ENCODE results near the gene CBLL2. TPM values are rescaled to one million over a fixed set of nuclear protein-coding genes. Genes with fewer than 3 reads are reported as not detected.

Gene CBLL2
- total and polyA plus RNA-seq, 2 donors (not counting 1 experiment from before 2014, with no cell fraction given): not detected

DNA sequence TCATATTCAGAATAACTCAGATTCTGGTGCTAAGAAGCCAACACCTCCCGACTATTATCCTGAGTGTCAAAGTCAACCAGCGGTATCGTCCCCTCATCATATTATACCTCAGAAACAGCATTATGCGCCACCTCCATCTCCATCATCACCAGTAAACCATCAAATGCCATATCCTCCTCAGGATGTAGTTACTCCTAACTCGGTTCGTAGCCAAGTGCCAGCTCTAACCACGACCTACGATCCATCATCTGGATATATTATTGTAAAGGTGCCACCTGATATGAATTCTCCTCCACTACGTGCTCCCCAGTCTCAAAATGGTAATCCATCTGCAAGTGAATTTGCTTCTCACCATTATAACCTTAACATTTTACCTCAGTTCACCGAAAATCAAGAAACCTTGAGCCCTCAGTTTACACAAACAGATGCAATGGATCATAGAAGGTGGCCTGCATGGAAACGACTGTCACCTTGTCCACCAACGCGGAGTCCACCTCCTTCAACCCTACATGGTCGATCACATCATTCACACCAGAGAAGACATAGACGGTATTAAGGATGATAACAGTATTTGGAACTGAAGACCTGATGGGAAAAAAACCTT, 1.1 kb downstream of the CBLL2 start:
- H3K4me3 Mint-ChIP-seq: no peak overlapping the region
- H3K27me3 Mint-ChIP-seq: no peaks in the 10 kb centered on the region
- H2AFZ ChIP-seq (ENCODE audit: insufficient read depth, low read depth, low read length, poor library complexity, severe bottlenecking): no peak overlapping the region

DNA sequence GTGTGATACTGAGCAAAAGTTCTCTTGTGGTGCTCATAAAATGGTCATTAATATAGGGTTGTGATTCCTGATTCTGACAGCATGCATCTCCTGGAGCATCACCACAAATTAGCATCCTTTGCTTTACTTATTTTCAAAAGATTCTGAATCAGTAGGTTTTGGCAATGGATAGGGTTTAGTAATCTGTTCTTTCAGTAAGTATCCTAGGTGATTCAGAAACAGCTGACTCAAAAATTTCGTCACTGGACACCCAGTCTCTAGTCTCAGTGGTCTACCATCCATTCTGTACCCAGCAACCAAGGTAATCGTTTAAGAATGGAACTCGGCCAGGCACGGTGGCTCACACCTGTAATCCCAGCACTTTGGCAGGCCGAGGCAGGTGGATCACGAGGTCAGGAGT, 4.1 kb downstream of the CBLL2 start:
- POLR2A ChIA-PET: no interaction called here
- intact Hi-C loops (cut with micrococcal nuclease): no loop called here

More for the DNA sequence above, 1.1 kb downstream of the CBLL2 start:
- H3K27me3 ChIP-seq (replicated peaks in 1 of 4; ENCODE audit: control extremely low read depth in 1 of 4, control insufficient read depth in 3 of 4, insufficient read depth in 4 of 4, low read length in 3 of 4): no peaks in the 10 kb centered on the region
- no peak overlapping the region for H3K4me2 ChIP-seq (replicated peaks; ENCODE audit: low read depth, low read length, poor library complexity, severe bottlenecking)
- CTCF ChIA-PET: no interaction called here
- Mint-ChIP-seq H3K4me1 (no peaks in the 10 kb centered on the region), H3K9me3 (ENCODE audit: insufficient read depth) (no peaks in the 10 kb centered on the region), H3K27ac (no peak overlapping the region)
- no peaks in the 10 kb centered on the region for H3K4me1 ChIP-seq (ENCODE audit: control insufficient read depth in 2 of 2, insufficient read depth in 2 of 2, low read length in 2 of 2)
- intact Hi-C loops (cut with micrococcal nuclease): no loop called here
- no peak for DNase-seq
- no peak for ATAC-seq (ENCODE audit: low read depth)
- TF ChIP-seq EZH2 (IDR thresholded peaks at IDR 0.05; ENCODE audit: borderline replicate concordance, insufficient read depth, low read depth, low read length, poor library complexity, severe bottlenecking): no peak
- TF ChIP-seq, protein P1, sequence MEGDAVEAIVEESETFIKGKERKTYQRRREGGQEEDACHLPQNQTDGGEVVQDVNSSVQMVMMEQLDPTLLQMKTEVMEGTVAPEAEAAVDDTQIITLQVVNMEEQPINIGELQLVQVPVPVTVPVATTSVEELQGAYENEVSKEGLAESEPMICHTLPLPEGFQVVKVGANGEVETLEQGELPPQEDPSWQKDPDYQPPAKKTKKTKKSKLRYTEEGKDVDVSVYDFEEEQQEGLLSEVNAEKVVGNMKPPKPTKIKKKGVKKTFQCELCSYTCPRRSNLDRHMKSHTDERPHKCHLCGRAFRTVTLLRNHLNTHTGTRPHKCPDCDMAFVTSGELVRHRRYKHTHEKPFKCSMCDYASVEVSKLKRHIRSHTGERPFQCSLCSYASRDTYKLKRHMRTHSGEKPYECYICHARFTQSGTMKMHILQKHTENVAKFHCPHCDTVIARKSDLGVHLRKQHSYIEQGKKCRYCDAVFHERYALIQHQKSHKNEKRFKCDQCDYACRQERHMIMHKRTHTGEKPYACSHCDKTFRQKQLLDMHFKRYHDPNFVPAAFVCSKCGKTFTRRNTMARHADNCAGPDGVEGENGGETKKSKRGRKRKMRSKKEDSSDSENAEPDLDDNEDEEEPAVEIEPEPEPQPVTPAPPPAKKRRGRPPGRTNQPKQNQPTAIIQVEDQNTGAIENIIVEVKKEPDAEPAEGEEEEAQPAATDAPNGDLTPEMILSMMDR (IDR thresholded peaks at IDR 0.05): no peak
- H3K36me3 ChIP-seq (replicated peaks in 1 of 2; ENCODE audit: control extremely low read depth in 1 of 2, control insufficient read depth in 1 of 2, extremely low read depth in 1 of 2, insufficient read depth in 2 of 2, low read length in 1 of 2): no peaks in the 10 kb centered on the region
- no peak overlapping the region for H3K27ac ChIP-seq (ENCODE audit: low read length in 2 of 2)
- no peak overlapping the region for H3K4me3 ChIP-seq (ENCODE audit: control extremely low read depth in 1 of 5, extremely low read depth in 1 of 5, insufficient read depth in 1 of 5, low read depth in 2 of 5, low read length in 4 of 5)
- no peak overlapping the region for H3K9ac ChIP-seq (ENCODE audit: low read length)
- H3K79me2 ChIP-seq (ENCODE audit: control insufficient read depth, insufficient read depth, low read length): no peaks in the 10 kb centered on the region
- 100% methylated on average over 3 of the region's 15 CpGs for WGBS (ENCODE audit: insufficient coverage)
- H4K20me1 ChIP-seq (ENCODE audit: control insufficient read depth, insufficient read depth, low read length, poor library complexity, severe bottlenecking): no peaks in the 10 kb centered on the region
- POLR2A ChIA-PET: no interaction called here
- no peaks in the 10 kb centered on the region for H3K9me3 ChIP-seq (ENCODE audit: control extremely low read depth in 1 of 3, control insufficient read depth in 2 of 3, insufficient read depth in 1 of 3, low read length in 2 of 3)

More for the DNA sequence above, 4.1 kb downstream of the CBLL2 start:
- TF ChIP-seq EZH2 (IDR thresholded peaks at IDR 0.05; ENCODE audit: borderline replicate concordance, insufficient read depth, low read depth, low read length, poor library complexity, severe bottlenecking): no peak
- TF ChIP-seq, protein P1 (IDR thresholded peaks at IDR 0.05): no peak
- no peak overlapping the region for H3K4me3 Mint-ChIP-seq
- Histone ChIP-seq H3K4me1 (ENCODE audit: control insufficient read depth in 2 of 2, insufficient read depth in 2 of 2, low read length in 2 of 2) (no peaks in the 10 kb centered on the region), H2AFZ (ENCODE audit: insufficient read depth, low read depth, low read length, poor library complexity, severe bottlenecking) (no peak overlapping the region), H3K36me3 (replicated peaks in 1 of 2; ENCODE audit: control extremely low read depth in 1 of 2, control insufficient read depth in 1 of 2, extremely low read depth in 1 of 2, insufficient read depth in 2 of 2, low read length in 1 of 2) (no peaks in the 10 kb centered on the region), H3K9me3 (ENCODE audit: control extremely low read depth in 1 of 3, control insufficient read depth in 2 of 3, insufficient read depth in 1 of 3, low read length in 2 of 3) (no peaks in the 10 kb centered on the region), H4K20me1 (ENCODE audit: control insufficient read depth, insufficient read depth, low read length, poor library complexity, severe bottlenecking) (no peaks in the 10 kb centered on the region), H3K4me3 (ENCODE audit: control extremely low read depth in 1 of 5, extremely low read depth in 1 of 5, insufficient read depth in 1 of 5, low read depth in 2 of 5, low read length in 4 of 5) (no peak overlapping the region), H3K4me2 (replicated peaks; ENCODE audit: low read depth, low read length, poor library complexity, severe bottlenecking) (no peak overlapping the region), H3K27me3 (replicated peaks in 1 of 4; ENCODE audit: control extremely low read depth in 1 of 4, control insufficient read depth in 3 of 4, insufficient read depth in 4 of 4, low read length in 3 of 4) (no peaks in the 10 kb centered on the region), H3K79me2 (ENCODE audit: control insufficient read depth, insufficient read depth, low read length) (no peaks in the 10 kb centered on the region), H3K9ac (ENCODE audit: low read length) (no peak overlapping the region), H3K27ac (ENCODE audit: low read length in 2 of 2) (no peak overlapping the region)
- no peak for ATAC-seq (ENCODE audit: low read depth)
- DNase-seq: no peak
- H3K9me3 Mint-ChIP-seq (ENCODE audit: insufficient read depth): no peaks in the 10 kb centered on the region
- no peaks in the 10 kb centered on the region for H3K27me3 Mint-ChIP-seq
- H3K27ac Mint-ChIP-seq: no peak overlapping the region
- 88% methylated on average over 5 of the region's 6 CpGs for WGBS (ENCODE audit: insufficient coverage)
- CTCF ChIA-PET: no interaction called here
- no peaks in the 10 kb centered on the region for H3K4me1 Mint-ChIP-seq

Data from B cell (primary cell).